ENCODE measurements around the gene SPAG16. TPM values are rescaled to one million over a fixed set of nuclear protein-coding genes. Genes with fewer than 3 reads are reported as not detected.

The SPAG16 gene
- total RNA-seq, 1 experiment from 2014 or later = 16.0 TPM

GRCh38 chr2:214104967-214105366 is 820.7 kb downstream of the SPAG16 start (continued):
- TF ChIP-seq USF2 (CRISPR knock-in tag; IDR thresholded peaks at IDR 0.05) (no peak), PRRX2 (CRISPR knock-in tag; IDR thresholded peaks at IDR 0.05) (no peak), ZNF396 (CRISPR knock-in tag; IDR thresholded peaks at IDR 0.05; ENCODE audit: borderline replicate concordance) (no peak), OVOL2 (CRISPR knock-in tag; IDR thresholded peaks at IDR 0.05; ENCODE audit: borderline replicate concordance) (no peak)

GRCh38 chr2:214107726-214108125 is 823.5 kb downstream of the SPAG16 start:
- POLR2A ChIA-PET = no interaction called here
- no peak for TF ChIP-seq ZNF121 (CRISPR knock-in tag; IDR thresholded peaks at IDR 0.05)
- TF ChIP-seq SP1 (CRISPR knock-in tag; conservative IDR thresholded peaks at IDR 0.05) = no peak
- no peak for TF ChIP-seq TEAD1 (CRISPR knock-in tag; IDR thresholded peaks at IDR 0.05)
- H3K27ac Mint-ChIP-seq = no peak overlapping the region
- CTCF ChIA-PET = no interaction called here
- peak; percentile 78 for ATAC-seq
- peaks cover 20% of the 10 kb centered on the region for H3K9me3 Mint-ChIP-seq
- H3K4me1 Mint-ChIP-seq = peaks cover 21% of the 10 kb centered on the region
- H3K4me3 Mint-ChIP-seq = no peak overlapping the region
- H3K27me3 Mint-ChIP-seq (ENCODE audit: low read depth) = peaks cover 13% of the 10 kb centered on the region
- DNase-seq (ENCODE audit: low spot score) = no peak
- H3K36me3 Mint-ChIP-seq = peaks cover 10% of the 10 kb centered on the region; the same call in 1 of the 2 replicates

- ChIA-PET CTCF (no interaction called here), POLR2A (no interaction called here)
- Mint-ChIP-seq H3K27ac (no peak overlapping the region), H3K4me3 (no peak overlapping the region), H3K4me1 (peaks cover 16% of the 10 kb centered on the region), H3K27me3 (ENCODE audit: low read depth) (peaks cover 13% of the 10 kb centered on the region; the same call in 1 of the 2 replicates), H3K9me3 (peaks cover 20% of the 10 kb centered on the region), H3K36me3 (peaks cover 10% of the 10 kb centered on the region; the same call in 1 of the 2 replicates)
- TF ChIP-seq FOXP4 (CRISPR knock-in tag; IDR thresholded peaks at IDR 0.05) = no peak
- TF ChIP-seq STAT6 (CRISPR knock-in tag; conservative IDR thresholded peaks at IDR 0.05; ENCODE audit: low read depth) = no peak
- no peak for TF ChIP-seq ZNF263 (CRISPR knock-in tag; IDR thresholded peaks at IDR 0.05; ENCODE audit: low read depth)
- no peak for TF ChIP-seq HMGA2 (CRISPR knock-in tag; IDR thresholded peaks at IDR 0.05)
- no peak for TF ChIP-seq IRF1 (CRISPR knock-in tag; IDR thresholded peaks at IDR 0.05)
- TF ChIP-seq CDX4 (CRISPR knock-in tag; IDR thresholded peaks at IDR 0.05; ENCODE audit: borderline replicate concordance) = no peak
- TF ChIP-seq ERG (CRISPR knock-in tag; IDR thresholded peaks at IDR 0.05) = no peak
- TF ChIP-seq ZMAT4 (CRISPR knock-in tag; IDR thresholded peaks at IDR 0.05) = no peak
- TF ChIP-seq MLX (CRISPR knock-in tag; IDR thresholded peaks at IDR 0.05) = no peak
- no peak for TF ChIP-seq PRRX2 (CRISPR knock-in tag; IDR thresholded peaks at IDR 0.05)
- TF ChIP-seq ATF6 (CRISPR knock-in tag; IDR thresholded peaks at IDR 0.05) = no peak
- no peak for TF ChIP-seq GRHL2 (CRISPR knock-in tag; IDR thresholded peaks at IDR 0.05; ENCODE audit: insufficient replicate concordance, severe bottlenecking)
- no peak for DNase-seq (ENCODE audit: low spot score)
- ATAC-seq = no peak
Measured at GRCh38 chr2:214108598-214108997, 824.3 kb downstream of the SPAG16 start.
